HPDE6-E6E7 (cell line): ENCODE data around the gene MNX1.

Experiments used
- DNase-seq: peaks from one replicate; pipeline ENCODE4 v3.0.0; 2011; ENCODE audit warnings: missing footprints; ENCODE audit errors: extremely low spot score

The MNX1 gene

DNA sequence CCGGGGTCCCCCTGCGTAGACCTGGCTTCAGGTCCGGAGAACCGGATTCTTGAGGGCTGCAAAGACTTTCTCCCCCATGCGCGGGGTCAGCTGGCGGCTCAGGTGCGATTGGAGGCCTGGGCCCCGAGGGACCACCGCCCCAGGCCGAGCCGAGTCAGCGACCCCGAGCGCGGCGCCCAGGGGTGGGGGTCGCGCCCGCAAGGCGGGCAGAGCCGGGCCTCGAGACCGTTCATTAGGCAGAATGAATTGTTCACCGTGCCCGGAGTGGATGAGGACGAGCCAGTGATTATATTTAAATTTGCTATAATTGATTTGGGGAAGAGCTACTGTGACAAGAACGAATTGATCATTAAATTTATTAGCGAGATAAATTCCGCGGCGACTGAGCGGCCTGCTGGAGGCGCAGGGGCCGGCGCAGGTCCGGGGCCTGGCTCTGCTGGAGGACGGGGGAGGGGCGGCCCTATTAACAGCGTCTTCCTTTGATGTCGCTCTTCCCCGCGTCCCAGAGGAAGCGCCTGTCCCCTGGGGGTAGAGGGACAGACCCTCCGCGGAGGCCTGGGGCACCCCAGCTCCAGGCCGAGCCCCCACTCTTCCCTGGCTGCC, 7.5 kb downstream of the MNX1 start:
- DNase-seq: no peak

DNA sequence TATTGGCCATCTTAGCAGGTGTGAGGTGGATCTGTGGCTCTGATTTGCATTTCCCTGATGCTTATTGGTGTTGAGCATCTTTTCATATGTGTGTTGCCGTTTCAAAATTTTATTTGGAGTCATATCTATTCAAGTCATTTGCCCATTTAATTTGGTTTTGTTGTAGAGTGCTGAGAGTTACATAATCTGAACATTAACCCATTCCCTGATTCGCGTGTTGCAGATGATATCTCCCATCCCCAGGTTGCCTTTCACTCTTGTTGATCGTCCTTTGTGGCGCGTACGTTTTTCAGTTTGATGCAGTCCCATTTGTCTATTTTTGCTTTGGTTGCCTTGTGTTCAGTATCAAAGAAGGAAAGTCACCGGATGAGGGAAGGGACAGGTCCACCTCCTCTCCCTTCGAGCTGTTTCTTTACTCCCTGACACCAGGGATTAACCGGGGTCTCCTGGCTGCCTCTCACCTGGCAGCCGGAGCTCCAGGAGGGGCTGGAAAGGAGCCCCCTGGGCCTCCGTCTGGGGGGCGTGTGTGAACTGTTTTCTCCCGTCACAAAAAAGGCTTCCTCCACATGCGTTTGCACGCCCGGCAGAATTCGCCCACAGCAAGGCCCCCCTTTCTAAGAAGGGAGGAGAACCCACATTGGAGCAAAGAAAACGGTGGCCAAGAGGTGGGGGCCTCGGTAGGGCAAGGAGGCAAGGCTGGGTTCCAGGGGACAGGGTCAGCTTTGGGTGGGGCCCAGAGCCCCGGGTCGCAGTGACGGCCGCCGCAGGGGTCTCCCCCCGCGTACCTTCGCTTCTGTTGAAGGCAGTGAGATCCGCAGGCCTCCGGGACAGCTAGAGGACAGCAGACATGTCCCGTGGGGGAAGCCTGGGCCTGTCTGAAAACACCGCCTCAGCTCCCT, 8.3 kb downstream of the MNX1 start:
- DNase-seq: no peak

DNA sequence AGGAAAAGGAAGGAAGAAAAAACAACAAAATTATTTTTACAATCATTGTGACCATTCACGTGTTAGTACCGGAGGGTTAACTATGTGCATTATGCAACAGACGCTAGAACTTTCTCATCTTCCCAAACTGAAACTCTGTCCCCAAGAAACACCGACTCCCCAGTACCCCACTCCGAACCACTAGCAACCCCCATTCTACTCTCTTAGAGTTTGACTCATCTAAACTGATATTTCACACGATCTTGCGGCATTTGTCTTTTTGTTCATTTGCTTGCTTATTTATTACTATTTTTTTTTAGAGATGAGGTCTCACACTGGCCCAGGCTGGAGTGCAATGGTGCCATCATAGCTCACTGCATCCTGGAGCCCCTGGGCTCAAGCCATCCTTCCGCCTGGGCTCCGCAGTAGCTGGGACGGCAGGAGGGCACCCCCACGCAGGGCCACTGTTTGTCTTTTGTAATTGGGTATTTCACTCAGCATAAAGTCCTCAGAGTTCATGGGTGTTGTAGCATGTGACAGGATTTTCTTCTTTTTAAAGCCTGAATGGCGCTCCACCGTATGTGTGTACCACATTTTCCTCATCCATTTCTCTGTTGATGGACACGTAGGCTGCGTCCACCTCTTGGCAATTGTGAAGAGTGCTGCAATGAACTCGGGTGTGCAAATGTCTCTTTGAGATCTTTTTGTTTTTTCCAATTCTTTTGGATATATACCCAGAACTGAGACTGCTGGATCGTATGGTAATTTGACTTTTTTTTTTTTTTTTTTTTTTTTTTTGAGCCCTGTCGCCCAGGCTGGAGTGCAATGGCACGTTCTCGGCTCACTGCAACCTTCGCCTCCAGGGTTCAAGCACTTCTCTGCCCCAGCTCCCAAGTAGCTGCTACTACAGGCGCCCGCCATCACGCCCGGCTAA, 9.5 kb downstream of the MNX1 start:
- DNase-seq: no peak

DNA sequence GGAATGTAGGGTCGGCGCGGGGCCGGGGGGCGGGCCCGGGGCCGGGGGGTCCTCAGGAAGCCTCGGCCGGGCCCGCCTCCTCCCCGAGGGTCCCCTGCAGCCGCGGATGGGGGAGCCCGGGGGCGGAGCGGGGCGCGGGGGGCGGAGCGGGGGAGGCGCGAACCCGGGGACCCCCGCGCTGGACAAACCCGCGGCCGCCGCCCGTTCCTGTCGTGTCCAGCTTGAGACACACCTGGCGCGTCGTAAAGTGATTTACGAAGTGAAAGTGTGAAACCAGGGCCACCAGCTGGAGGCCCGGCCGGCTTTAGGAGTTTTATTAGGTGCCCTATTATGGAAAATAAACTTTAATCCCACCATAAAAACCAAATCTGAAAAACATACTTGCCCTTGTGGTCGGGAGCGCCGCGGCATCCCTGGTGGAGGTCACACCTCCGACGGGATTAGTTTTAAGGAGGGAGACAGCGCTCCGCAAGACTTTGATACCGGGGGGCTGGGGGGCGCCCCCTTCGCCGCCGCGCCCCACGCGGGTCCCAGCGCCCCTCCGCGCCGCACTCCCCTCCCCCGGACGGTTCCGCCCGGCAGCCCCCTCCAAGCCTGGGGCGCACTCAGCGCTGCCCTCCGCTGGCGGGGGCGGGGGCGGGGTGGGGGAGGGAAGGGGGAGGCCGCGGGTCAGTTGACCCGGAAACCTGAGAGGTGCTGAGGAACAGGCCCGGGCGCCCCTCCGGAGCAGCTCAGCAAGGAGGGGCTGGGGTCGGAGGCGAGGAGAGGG, 10.3 kb downstream of the MNX1 start:
- DNase-seq: peak; percentile 40

DNA sequence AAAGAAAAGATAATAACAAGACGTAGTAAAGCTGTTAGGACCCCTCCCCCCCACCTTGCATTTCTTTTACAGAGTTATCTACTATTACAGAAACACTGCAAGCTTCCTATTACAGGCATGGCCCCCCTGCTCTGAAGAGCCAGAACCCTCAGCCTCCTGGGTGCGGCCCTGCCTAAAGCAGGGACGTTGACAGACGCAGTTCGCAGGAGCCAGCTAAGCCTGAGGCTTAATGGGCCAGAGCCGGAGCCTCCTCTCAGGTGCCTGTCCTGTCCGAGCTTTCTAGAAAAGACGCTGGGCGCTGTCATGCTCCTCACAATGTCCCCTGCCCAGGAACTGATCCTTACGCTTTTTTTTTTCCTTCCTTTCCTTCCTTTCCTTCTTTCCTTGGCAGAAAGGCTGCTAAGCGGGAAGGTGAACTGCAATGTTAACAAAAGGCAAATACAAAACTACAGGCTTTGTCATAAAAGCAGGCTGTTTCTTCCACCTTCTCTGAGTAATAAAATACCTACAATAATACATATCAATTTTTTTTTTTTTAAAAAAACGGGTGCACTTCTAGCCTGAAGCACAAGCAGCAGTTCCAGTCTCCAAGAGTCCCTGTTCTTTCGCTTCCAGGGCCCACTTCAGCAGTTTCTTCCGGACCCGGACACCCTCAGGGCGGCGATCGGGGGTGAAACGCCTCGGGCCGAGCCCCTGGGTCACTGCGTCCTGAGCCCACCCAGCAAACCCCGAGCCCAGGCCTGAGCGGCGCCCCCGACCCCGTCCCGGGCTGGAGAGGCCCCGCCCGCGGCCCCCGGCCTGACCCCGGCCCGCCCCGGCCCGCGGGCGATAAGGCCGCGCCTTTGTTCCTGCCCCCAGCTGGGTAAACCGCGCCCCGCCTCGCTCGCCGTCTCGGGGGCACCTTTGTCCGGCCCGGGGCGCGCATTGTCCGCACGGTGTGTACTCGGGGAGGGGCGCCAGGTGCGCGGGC, 11.2 kb downstream of the MNX1 start:
- no peak for DNase-seq

DNA sequence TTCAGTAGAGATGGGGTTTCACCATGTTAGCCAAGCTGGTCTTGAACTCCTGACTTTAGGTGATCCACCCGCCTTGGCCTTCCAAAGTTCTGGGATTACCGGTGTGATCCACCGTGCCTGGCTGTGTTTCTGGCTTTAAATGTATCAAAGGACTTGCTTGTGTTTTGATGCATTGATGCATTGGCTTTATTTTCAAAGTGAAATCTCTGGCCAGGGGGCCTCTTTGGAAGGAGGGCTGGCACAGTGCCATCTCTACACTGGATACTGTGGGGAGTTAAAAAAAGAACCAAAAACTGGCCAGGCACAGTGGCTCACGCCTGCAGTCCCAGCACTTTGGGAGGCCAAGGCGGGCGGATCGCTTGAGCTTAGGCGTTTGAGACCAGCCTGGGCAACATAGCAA, 16.0 kb downstream of the MNX1 start:
- DNase-seq: no peak

DNA sequence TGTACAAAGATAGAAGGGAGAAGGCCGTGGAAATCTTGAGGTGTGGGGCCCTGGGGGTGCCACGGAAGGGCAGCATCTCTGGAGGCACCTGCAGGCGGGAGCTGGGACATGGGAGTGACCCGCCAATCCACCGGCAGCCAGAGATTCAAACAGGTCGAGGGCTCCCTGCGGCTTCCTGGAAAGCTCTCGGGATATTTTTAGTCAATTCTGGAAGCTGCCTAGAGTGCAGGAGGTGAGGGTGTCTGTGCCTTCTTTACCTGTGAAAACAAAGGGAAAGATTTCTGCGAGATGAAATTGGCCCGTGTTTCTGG, 16.6 kb downstream of the MNX1 start:
- DNase-seq: no peak

DNA sequence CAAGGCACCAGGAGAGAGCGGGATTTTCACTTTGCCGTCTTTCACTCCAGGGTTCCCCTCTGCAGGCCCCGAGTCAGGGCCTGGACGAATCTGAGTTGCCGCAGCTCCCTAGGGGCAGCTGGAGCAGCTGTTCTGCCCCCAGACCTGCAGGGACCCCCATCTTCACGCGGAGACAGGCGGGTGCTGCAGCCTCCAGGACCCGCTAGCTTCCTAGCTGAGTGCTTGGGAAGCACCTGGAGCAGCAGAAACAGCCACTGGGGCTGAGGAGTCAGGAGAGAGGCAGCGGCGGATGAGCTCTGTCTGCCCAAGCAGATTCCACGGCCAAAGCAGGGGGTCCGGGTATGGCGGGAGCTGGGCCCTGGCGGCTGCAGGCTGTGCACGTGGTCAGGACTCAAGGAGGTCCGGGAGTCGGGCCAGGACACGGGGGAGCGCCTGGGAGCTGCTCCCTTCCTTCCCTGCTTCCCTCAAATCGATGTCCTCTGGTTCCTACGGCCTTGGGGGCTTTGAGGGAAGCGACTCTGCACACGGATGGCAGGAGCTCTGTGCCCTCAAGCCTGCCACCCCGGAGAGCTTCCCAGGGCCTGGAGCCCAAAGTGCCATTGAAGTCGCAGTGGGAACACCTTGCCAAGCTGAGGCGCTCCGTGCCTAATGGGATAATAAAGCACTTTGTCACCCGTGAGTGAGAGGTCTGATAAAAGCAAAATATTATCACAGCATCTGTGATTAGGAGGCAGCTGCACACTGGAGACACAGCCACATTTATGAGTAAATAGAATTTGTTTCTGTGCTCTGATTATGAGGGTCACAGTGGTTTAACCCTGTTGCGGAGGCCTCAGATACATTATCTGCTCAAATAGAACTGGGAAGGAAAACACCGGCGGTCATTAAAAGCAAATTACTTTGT, 17.2 kb downstream of the MNX1 start:
- no peak for DNase-seq

DNA sequence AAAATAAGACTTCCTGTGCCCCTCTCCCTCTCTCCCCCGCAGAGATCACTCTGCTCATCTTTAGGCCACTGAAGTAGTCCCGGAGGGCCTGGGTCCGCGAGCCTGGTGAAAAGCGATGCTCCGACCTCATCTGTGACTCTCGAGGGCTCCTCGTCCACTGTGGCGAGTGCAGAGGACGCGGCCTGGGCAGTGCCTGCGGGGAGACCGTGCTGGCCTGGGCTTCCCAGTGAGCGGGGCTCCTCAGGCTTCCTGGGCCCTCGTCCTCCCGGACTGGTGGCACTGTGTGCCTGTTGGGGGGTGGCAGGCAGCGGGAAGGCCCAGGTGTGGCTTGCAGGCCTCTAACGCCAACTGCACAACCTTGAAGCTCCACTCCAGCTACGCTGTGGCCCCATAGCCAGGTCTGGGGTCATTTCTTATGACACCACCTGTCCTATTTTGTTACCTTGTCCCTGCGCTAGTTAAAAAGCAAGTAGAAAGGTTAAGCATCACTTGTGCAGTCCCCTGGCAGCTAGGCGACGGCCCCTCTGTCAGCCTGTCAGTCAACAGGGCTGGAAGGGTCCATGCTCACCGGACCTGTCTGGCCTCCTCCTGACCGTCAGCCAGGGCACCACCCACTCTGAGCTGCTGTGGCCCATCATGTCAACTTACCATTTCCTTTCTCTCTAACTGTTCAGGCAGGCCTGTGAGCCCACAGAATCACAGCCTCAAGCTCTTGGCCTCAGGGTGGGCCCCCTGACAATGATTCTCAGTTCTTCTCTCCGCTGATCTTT, 20.5 kb downstream of the MNX1 start:
- DNase-seq: no peak

DNA sequence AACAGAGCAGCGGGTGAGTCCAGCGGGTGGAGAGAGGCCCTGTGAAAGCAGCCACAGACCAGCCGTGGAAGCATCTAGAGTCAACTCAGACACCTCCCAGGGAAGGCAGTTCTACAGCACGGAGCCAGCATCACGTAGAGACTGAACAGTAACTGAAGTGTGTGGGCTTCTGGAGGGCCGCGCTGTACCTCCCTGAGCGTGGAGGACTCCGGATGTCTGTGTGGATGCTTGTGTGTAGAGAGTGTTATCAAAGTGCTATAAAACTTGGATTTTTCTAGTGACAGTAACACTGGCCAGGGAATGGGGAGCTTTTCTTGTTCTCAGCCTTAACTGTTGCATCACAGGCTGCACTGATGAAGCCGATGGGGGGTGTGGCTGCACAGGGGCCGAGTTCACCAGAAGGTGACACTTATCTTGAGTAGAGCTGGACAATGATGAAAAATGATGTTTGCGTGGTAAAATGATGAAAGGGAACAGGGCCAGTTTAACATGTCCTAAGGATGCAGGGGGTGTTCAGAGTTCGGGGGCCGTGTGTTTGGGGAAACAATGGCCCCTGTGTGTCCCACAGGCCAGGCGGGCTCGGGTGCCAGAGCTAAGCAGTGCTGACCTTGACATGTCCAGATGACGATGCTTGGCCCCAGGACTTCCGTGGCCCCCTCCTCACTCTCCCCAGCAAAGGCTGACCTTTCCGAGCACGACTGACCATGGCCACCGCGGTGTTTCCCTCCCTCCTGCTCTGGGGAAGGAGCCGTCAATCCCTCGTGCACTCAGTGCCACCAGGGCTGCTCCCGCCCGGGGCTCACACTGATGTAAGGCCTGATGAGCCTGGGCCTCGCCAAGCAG, 21.9 kb downstream of the MNX1 start:
- no peak for DNase-seq

DNA sequence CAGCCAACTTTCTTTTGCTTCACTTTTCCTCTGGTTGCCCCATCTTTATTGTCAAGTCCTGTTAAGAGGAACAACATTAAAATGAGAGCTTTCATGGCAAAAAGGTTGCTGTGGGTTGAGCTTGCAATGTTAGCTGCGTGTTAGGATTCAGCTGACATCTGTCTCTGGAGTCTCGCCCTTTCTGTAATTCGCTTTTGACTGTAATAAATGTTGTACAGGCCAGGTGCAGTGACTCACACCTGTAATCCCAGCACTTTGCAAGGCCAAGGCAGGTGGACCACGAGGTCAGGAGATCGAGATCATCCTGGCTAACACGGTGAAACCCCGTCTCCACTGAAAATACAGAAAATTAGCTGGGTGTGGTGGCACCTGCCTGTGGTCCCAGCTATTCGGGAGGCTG, 24.1 kb downstream of the MNX1 start:
- no peak for DNase-seq

DNA sequence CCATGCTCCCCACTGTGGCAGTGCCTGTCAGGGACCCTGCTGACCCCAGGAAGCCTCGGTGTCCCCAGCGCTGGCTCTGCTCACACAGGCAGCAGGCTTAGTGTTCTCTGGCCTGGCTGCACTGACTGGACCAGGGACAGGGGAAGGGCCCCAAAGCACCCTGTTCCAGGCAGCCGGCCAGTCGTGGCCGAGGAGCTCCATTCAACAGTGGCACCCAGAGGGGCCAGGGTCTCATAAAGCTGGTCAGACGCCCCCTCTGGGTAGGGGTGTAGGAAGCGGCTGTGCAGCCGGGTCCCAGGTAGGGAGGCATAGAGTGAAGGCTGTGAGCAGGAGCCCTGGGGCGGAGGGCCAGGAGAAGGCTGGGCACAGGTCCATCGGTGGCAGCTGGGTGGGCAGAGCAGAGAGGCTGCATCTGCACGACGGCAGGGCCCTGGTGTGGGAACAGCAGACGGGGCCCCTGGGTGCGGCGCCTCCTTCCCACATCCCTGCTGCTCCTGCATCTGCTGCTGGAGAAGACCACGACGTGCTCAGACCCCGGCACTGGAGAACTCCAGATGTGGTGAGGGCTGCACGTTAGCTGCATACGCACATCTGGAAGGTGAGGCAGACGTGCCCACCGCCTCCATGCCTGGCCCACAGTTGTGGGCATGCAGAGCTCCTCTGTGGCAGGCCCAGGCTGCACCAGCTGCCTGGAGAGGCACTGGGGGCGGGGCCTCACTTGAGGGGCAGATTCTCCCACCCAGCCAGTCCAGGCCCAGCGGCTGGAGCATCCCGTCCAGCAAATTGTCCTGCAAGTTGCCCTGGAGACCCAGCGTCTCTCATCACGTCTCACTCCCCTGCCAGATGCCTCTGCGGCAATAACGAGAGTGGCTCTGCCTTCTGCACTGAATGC, 25.1 kb downstream of the MNX1 start:
- DNase-seq: no peak

DNA sequence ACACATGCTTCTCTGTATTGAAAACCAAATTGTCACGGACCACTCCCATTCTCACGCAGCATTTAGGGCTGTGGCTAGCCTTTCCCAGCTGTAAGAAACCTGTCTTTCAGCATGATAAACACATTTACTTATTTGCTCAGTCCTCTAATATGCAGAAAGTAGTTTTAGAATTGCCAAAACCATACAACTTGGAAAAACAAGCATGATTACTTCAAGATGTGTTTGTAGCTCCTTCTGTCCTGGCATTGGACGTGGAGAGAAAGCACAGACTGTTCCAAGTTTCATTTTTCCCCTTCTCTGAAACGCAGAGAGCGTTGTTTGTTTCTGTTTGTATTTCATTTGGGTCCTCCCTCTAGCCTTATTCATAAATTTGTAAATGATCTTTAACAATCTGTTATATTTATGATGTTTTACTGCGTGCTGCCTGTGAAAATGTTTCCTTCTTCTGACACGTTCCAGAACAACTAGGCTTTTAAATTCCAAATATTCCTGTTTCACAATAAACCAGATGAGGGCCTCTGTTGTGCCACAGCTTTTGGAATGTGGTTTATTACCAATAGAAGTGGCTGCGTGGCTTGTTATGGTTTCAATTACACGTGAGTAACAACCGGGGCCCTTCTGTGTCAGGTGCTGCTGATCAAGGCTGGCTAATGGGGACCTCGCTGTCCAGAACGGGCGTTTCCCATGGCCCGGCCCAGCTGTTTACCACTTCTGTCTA, 26.1 kb downstream of the MNX1 start:
- no peak for DNase-seq

DNA sequence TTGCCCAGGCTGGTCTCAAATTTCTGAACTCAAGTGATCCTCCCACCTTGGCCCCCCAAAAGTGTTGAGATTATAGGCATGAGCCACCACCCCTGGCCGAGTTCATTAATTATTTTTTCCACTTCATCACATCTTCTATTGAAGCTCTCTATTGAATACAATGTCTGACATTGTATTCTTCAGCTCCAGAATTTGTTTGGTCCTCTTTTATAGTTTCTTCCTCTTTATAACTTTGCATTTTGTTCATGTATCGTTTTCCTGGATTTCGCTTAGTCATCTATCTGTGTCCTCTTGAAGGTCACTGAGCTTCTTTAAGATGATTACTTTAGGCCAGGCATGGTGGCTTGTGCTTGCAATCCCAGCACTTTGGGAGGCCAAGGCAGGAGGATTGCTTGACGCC, 30.8 kb downstream of the MNX1 start:
- DNase-seq: no peak

DNA sequence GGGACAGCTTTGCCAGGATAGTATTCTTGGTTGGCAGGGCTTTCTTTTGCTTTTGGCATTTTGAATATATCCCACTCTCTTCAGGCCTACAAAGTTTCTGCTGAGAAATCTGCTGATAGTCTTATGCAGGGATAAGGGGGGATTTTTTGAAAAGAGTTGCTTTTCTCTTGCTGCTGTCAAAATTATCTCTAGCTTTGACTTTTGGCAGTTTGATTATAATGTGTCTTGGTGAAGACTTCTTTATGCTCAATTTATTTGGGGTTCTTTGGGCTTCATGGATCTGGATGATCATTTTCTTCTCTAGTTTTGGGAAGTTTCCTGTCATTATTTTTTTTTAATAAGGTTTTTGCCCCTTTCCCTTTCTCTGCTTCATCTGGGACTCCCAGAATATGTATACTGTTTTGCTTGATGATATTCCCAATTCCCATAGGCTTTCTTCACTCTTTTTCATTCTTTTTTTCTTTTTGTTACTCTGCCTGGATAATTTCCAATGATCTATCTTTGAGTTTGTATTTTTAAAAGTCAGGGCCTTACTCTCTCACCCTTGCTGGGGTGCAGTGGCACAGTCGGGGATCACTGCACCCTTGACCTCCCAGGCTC, 31.4 kb downstream of the MNX1 start:
- DNase-seq: no peak

DNA sequence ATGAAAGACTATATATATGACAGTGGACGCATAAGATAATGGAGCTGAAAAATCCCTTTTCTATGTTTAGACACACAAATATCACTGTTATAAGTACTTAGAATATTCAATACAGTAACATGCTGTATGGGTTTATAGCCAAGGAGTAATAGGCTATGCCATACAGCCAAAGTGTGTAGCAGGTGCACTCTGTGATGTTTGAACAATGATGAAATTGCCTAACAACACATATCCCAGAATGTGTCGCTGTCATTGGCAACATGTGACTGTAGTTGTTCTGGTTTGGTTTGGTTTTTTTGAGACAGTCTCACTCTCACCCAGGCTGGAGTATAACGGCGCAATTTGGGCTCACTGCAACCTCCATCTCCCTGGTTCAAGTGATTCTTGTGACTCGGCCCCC, 34.8 kb downstream of the MNX1 start:
- no peak for DNase-seq
